ENCODE data around the gene VCL. TPM values are rescaled to one million over a fixed set of nuclear protein-coding genes. Genes with fewer than 3 reads are reported as not detected.

VCL gene
- polyA plus RNA-seq, 1 of the 3 experiments (the other 2 are of a cell fraction) = 147 TPM

DNA sequence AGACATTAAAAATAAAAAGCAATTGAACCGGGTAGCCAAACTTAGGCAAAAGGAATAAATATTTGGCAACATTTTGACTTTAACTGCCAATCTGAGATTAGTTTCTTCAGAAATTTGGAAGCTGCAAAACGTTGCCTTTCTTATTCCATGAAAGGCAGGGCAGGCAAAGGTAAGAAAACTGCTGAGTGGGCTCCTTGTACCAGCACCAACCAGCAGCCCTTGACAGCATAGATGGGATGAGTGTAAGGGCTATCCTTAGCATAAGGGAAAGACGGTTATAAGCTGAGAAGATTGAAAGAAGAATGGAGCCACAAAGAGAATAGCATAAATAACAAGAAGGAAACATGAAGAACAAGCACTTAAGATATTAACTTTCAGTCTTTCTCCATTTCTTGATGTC lies 124.1 kb downstream of the VCL start (continued):
- no peak for TF ChIP-seq MXI1 (IDR thresholded peaks at IDR 0.05; ENCODE audit: low read depth, low read length)
- TF ChIP-seq RFX5 (IDR thresholded peaks at IDR 0.05; ENCODE audit: low read length) = no peak

DNA sequence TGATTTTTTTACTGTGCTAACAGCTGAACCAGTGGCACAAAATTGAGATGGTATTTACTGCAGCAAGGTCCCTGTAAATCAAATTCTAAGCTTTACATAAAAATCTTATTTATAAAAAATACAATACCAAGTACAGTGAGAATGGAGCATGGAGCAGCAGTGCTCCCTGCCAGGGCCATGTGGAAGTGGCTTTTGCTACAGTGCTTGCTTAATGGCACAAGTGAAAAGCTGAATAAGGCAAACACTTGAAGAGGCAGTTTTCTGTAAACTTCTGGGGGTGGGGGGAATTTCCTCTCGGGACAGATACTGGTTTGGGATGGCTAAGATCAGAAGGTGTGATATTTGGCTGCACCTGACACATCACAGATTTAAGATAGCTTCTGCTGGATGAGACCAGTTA lies 125.2 kb downstream of the VCL start:
- Histone ChIP-seq H3K36me3 (replicated peaks in 1 of 2; ENCODE audit: control insufficient read depth in 1 of 2, insufficient read depth in 2 of 2, low read length in 1 of 2) (peaks cover 76 to 81% of the 10 kb centered on the region in 2 experiments), H3K9me2 (no peaks in the 10 kb centered on the region), H3K27me3 (ENCODE audit: insufficient read depth) (no peaks in the 10 kb centered on the region), H3K4me2 (no peak overlapping the region), H3F3A (replicated peaks; ENCODE audit: insufficient read depth) (peaks cover 78% of the 10 kb centered on the region), H3K9ac (no peak overlapping the region), H2AFZ (ENCODE audit: low read depth) (no peak overlapping the region), H3K4me3 (ENCODE audit: low read depth in 2 of 2, low read length in 1 of 2) (no peak overlapping the region), H3K4me1 (ENCODE audit: control insufficient read depth in 1 of 2, insufficient read depth in 2 of 2, low read depth in 1 of 2, low read length in 1 of 2) (peaks cover 2 to 6% of the 10 kb centered on the region in 2 experiments; a peak in 1 of 4 replicates), H3K27ac (ENCODE audit: low read depth in 2 of 2, low read length in 1 of 2) (peak overlapping the region in 1 of 2 experiments; percentile 17; a peak in 2 of 4 replicates), H3K9me3 (no peaks in the 10 kb centered on the region), H3K79me2 (ENCODE audit: insufficient read depth) (no peaks in the 10 kb centered on the region), H4K20me1 (ENCODE audit: insufficient read depth) (no peaks in the 10 kb centered on the region)
- ChIA-PET POLR2A (no interaction called here), CTCF (interaction anchor here (0.9 to 4.3 kb wide), 4 partner anchors 15 to 243 kb away, joined by 4 to 15 read pairs (median 6); no protein-coding TSS in a partner anchor)
- no peak for TF ChIP-seq GABPA (IDR thresholded peaks at IDR 0.05; ENCODE audit: low read depth)
- TF ChIP-seq EP300 (IDR thresholded peaks at IDR 0.05; ENCODE audit: borderline replicate concordance in 1 of 2, low read depth in 1 of 2, low read length in 1 of 2) = no peak
- TF ChIP-seq, protein P1, sequence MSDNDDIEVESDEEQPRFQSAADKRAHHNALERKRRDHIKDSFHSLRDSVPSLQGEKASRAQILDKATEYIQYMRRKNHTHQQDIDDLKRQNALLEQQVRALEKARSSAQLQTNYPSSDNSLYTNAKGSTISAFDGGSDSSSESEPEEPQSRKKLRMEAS (IDR thresholded peaks at IDR 0.05; ENCODE audit: low read depth) = no peak
- no peak for TF ChIP-seq RAD21 (IDR thresholded peaks at IDR 0.05; ENCODE audit: low read length)
- TF ChIP-seq YY1 (IDR thresholded peaks at IDR 0.05; ENCODE audit: low read depth) = no peak
- no peak for TF ChIP-seq FOXJ3 (CRISPR knock-in tag; IDR thresholded peaks at IDR 0.05)
- TF ChIP-seq, protein P2, sequence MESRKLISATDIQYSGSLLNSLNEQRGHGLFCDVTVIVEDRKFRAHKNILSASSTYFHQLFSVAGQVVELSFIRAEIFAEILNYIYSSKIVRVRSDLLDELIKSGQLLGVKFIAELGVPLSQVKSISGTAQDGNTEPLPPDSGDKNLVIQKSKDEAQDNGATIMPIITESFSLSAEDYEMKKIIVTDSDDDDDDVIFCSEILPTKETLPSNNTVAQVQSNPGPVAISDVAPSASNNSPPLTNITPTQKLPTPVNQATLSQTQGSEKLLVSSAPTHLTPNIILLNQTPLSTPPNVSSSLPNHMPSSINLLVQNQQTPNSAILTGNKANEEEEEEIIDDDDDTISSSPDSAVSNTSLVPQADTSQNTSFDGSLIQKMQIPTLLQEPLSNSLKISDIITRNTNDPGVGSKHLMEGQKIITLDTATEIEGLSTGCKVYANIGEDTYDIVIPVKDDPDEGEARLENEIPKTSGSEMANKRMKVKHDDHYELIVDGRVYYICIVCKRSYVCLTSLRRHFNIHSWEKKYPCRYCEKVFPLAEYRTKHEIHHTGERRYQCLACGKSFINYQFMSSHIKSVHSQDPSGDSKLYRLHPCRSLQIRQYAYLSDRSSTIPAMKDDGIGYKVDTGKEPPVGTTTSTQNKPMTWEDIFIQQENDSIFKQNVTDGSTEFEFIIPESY (IDR thresholded peaks at IDR 0.05; ENCODE audit: borderline replicate concordance, low read depth) = no peak
- TF ChIP-seq, protein P3, sequence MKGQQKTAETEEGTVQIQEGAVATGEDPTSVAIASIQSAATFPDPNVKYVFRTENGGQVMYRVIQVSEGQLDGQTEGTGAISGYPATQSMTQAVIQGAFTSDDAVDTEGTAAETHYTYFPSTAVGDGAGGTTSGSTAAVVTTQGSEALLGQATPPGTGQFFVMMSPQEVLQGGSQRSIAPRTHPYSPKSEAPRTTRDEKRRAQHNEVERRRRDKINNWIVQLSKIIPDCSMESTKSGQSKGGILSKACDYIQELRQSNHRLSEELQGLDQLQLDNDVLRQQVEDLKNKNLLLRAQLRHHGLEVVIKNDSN (IDR thresholded peaks at IDR 0.05; ENCODE audit: borderline replicate concordance, low read depth) = no peak
- TF ChIP-seq, protein P4, sequence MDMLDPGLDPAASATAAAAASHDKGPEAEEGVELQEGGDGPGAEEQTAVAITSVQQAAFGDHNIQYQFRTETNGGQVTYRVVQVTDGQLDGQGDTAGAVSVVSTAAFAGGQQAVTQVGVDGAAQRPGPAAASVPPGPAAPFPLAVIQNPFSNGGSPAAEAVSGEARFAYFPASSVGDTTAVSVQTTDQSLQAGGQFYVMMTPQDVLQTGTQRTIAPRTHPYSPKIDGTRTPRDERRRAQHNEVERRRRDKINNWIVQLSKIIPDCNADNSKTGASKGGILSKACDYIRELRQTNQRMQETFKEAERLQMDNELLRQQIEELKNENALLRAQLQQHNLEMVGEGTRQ (IDR thresholded peaks at IDR 0.05; ENCODE audit: borderline replicate concordance, low read depth, low read length) = no peak
- no peak for TF ChIP-seq POLR2AphosphoS5 (IDR thresholded peaks at IDR 0.05; ENCODE audit: low read depth, low read length)
- no peak for TF ChIP-seq GATA2 (CRISPR knock-in tag; IDR thresholded peaks at IDR 0.05)
- no peak for TF ChIP-seq FOXM1 (IDR thresholded peaks at IDR 0.05; ENCODE audit: low read depth)
- TF ChIP-seq EZH2phosphoT487 (IDR thresholded peaks at IDR 0.05; ENCODE audit: borderline replicate concordance, low read depth) = no peak
- TF ChIP-seq CHD2 (IDR thresholded peaks at IDR 0.05; ENCODE audit: low read length, partially characterized antibody) = no peak
- DNase-seq = no peak
- WGBS (ENCODE audit: low lambda C conversion rate) = 23% methylated on average over 1 of the region's 1 CpG

Data from SK-N-SH (cell line).